Effector memory CD8-positive, alpha-beta T cell (primary cell): ENCODE measurements around the gene S100A10.
A peak's percentile ranks its signal among the peaks of the same experiment; 100 is the strongest.

Experiments used
- ATAC-seq: fragments of 150-1000 bp; cut with Tn5 transposase; replicated peaks from 2 replicates; pipeline ENCODE4 v1.10.0; 2021; ENCODE audit warnings: mild to moderate bottlenecking, moderate library complexity
- DNase-seq, 3 experiments: peaks; one replicate each; pipeline ENCODE4 v3.0.0; 2021
- H3K27ac Mint-ChIP-seq, 2 donors: one replicate each; pipeline ENCODE4 v1.8.0; 2022; ENCODE audit warnings: mild to moderate bottlenecking in 2 of 2, mixed read lengths in 2 of 2, moderate library complexity in 2 of 2
- H3K27me3 Mint-ChIP-seq, 2 donors: one replicate each; pipeline ENCODE4 v1.8.0; 2022; ENCODE audit warnings: mixed read lengths in 2 of 2
- H3K36me3 Mint-ChIP-seq: one replicate; pipeline ENCODE4 v1.8.0; 2022; ENCODE audit warnings: mild to moderate bottlenecking, moderate library complexity, mixed read lengths; ENCODE audit not compliant: insufficient read depth
- H3K4me1 Mint-ChIP-seq, 2 donors: one replicate each; pipeline ENCODE4 v1.8.0; 2022; ENCODE audit warnings: low read depth in 2 of 2, mixed read lengths in 2 of 2
- H3K4me3 Mint-ChIP-seq, 2 donors: one replicate each; pipeline ENCODE4 v1.8.0; 2022; ENCODE audit warnings: mild to moderate bottlenecking in 2 of 2, mixed read lengths in 2 of 2, moderate library complexity in 2 of 2
- H3K9me3 Mint-ChIP-seq, 2 donors: one replicate each; pipeline ENCODE4 v1.8.0; 2022; ENCODE audit warnings: mixed read lengths in 2 of 2
- total RNA-seq, 9 experiments: gene quantifications; one replicate each; lab custom pipeline; 2026; lab: John Stamatoyannopoulos, UW

S100A10 gene, protein sequence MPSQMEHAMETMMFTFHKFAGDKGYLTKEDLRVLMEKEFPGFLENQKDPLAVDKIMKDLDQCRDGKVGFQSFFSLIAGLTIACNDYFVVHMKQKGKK
- total RNA-seq, result 41.4 to 96.1 (median 72.6) reads per million in 9 experiments

DNA sequence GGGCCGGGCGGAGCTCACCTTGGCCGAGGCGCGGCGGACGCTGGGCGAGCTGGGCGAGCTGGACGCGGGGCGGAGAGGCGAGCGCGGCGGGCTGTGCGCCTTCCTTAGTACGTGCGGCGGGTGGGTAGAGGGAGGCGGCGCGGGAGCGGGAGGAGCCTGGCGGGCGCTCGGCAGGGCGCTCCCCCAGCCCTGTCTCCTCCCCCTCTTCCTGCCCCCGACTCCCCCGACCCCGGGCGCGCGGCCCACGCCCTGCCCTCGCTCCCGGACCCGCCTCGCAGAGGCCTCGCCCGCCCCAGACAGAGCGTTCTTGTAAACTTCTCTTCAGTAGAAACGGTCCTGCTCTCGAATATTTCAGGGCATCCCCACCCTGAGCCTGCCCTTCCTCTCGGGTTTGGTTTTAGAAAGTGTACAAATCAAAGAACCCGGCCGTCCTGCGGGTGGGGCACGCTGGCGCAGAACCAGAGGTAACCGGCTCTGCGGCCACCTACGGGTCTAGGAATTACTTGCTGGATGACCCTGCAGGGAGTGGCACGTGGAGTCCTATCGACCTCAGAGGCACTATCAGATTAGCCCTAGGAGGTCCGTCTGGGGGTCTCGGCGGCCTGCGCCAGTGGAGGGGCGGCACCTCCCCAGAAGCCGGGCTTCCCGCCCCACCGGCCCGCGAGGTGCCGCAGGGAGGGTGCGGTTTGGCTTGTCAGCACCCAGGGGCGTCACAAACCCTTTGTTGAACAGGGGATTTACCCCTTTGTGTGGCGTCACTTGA, at the start of gene S100A10:
Gene S100A10, minus strand, starts transcription at position 126 of the 763 bp plus-strand sequence. CDS start 7,629 bp downstream, outside the sequence.
- DNase-seq, result peak; percentile 73 to 79 (median 75)
- Mint-ChIP-seq H3K4me3 (peak within 1 kb of the TSS; percentile 97), H3K9me3 (no peaks in the 10 kb centered on the region), H3K27ac (peak within 1 kb of the TSS; percentile 95 to 98), H3K27me3 (no peaks in the 10 kb centered on the region), H3K4me1 (peaks cover 44 to 47% of the 10 kb centered on the region in 2 donors), H3K36me3 (peaks cover 46% of the 10 kb centered on the region)
- peak; percentile 71 for ATAC-seq

DNA sequence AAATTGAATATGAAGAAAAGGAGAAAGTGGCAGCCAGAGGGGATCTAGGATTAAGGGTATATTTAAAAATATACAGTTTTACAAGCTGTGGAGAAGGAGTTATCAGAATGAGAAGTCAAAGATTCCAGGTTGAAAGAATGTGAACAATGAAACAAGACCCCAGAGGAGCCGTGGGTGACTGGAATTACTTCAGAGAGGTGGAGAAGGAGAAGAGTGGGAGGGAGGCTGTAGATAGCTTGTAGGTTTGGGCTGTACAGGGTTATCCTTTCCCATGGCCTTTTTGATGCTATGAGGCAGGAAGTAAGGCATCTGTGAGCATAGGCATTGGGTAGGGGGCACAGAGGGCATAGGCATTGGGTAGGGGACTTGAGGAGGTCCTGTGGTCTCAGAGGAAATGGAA, 48.4 kb upstream of the S100A10 start:
- DNase-seq, result no peak
- H3K36me3 Mint-ChIP-seq, result no peaks in the 10 kb centered on the region
- no peak overlapping the region for H3K27ac Mint-ChIP-seq
- ATAC-seq, result no peak
- H3K9me3 Mint-ChIP-seq, result no peaks in the 10 kb centered on the region
- peaks cover 0 to 3% of the 10 kb centered on the region in 2 donors for H3K4me1 Mint-ChIP-seq
- H3K4me3 Mint-ChIP-seq, result no peak overlapping the region
- H3K27me3 Mint-ChIP-seq, result no peaks in the 10 kb centered on the region

DNA sequence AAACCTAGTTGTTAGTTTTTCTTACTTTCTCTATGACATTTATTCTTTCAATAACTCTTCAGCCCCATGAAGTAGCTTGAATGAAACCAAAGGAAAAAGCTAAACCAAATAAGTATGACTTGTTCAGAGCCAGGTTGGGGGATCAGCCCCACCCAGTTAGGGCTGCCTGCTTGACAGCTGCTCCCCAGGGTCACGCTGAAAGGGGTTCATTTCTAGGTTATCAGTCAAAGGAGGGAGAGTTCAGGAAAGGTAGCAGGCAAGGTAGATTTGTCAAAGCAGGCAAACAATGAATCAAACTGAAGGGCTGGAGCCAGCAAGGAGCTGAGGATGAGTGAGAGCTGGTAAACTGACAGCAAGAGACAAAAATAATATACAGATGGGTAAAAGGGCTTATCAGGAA, 46.2 kb upstream of the S100A10 start:
- Mint-ChIP-seq H3K36me3 (peaks cover 16% of the 10 kb centered on the region), H3K4me3 (no peak overlapping the region), H3K9me3 (no peaks in the 10 kb centered on the region), H3K4me1 (peaks cover 10 to 14% of the 10 kb centered on the region in 2 donors), H3K27me3 (no peaks in the 10 kb centered on the region), H3K27ac (no peak overlapping the region)
- no peak for DNase-seq
- ATAC-seq, result no peak

DNA sequence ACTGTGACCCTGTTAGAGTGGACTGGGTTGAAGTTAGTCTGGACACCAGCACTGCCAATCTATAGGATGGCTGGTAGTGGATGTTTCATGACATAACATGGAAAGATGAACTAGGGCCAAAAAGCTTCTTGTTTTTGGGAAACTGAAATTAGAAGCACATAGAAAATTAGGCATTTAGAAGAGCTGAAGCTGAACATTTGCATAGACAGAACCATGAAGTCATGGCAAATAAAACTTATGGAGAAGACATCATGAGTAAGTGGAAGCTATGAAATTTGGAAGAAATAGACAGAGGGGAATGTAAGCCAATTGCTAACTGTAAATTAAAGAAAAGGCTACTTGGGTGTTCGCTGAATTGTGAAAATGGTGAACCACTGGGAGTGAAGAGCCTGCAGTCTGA, 45.8 kb upstream of the S100A10 start:
- ATAC-seq (no peak), DNase-seq (no peak)
- H3K4me3 Mint-ChIP-seq, result no peak overlapping the region
- H3K36me3 Mint-ChIP-seq, result peaks cover 20% of the 10 kb centered on the region
- no peaks in the 10 kb centered on the region for H3K27me3 Mint-ChIP-seq
- H3K27ac Mint-ChIP-seq, result no peak overlapping the region
- no peaks in the 10 kb centered on the region for H3K9me3 Mint-ChIP-seq
- peaks cover 15% of the 10 kb centered on the region in 2 donors for H3K4me1 Mint-ChIP-seq

DNA sequence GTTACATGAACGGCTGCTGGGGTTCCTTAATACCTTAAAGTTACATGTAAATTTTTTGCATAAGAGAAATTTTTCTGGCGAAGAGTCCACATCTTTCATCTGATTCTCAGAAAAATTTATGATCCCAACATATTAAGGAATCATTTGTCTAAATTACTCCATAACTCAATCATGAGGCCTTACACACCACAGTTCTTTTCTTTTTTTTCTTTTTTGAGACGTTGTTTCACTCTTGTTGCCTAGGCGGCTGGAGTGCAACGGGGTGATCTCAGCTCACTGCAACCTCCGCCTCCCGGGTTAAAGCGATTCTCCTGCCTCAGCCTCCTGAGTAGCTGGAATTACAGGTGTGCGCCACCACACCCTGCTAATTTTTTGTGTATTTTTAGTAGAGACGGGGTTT, 45.2 kb upstream of the S100A10 start:
- H3K4me3 Mint-ChIP-seq, result no peak overlapping the region
- H3K36me3 Mint-ChIP-seq, result peaks cover 26% of the 10 kb centered on the region
- H3K27ac Mint-ChIP-seq, result no peak overlapping the region
- no peaks in the 10 kb centered on the region for H3K9me3 Mint-ChIP-seq
- H3K27me3 Mint-ChIP-seq, result no peaks in the 10 kb centered on the region
- peaks cover 15 to 19% of the 10 kb centered on the region in 2 donors for H3K4me1 Mint-ChIP-seq
- ATAC-seq, result no peak
- no peak for DNase-seq

DNA sequence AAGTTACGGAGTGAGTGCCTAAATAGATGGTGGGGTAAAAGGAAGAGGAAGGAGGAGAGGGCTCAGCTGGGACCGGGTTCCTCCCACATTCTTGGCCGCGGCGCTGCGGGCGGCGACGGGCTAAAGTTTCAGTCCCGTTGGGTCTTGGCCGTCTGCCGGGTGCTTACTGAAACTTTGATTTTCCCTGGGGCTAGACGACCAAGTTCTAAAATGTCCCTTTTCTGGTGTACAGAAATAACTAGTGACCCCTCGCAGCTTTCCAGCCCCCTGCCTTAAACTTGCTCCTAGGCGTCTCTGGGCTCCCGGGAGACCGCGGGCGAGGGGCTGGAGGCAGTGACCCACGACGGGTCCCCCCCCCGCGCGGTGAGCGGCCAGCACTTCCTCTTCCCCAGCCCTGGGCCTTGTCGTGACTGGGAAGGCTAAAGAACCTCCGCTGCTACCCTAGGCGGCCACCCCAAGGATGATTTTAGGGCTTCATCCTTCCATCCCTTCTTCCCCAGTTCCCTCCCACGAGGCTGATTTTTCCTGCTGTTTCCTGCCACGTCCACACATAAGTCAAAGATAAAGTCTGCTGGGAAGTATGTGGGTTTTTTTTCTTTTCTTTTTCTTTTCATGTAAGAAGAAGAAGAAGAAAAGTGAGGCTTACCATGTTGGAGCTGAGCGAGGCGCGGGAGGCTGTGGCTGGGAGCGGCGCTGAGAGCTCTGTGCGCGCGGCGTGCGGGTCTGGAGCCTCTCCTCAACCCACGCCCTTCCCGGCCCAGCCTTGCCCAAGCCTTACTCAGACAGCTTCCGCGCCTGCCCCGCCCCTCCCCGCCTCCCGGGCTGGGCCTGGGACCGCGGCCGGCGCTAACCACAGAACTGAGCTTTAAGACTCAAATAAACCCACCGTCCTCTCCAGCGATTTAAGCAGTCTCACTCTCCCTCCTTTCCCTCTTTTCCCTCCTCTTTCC, 42.9 kb upstream of the S100A10 start, which contains the start of gene S100A11:
Gene S100A11, minus strand, starts transcription at position 738 of the 950 bp plus-strand sequence. Its CDS starts 89 bp downstream, at position 649.
- Mint-ChIP-seq H3K4me3 (peak within 1 kb of the TSS; percentile 87 to 89), H3K27ac (peak within 1 kb of the TSS; percentile 97), H3K4me1 (peaks cover 21 to 27% of the 10 kb centered on the region in 2 donors), H3K27me3 (no peaks in the 10 kb centered on the region), H3K36me3 (peaks cover 42% of the 10 kb centered on the region), H3K9me3 (no peaks in the 10 kb centered on the region)
- ATAC-seq (peak; percentile 53), DNase-seq (peak; percentile 40 to 47 (median 44))

DNA sequence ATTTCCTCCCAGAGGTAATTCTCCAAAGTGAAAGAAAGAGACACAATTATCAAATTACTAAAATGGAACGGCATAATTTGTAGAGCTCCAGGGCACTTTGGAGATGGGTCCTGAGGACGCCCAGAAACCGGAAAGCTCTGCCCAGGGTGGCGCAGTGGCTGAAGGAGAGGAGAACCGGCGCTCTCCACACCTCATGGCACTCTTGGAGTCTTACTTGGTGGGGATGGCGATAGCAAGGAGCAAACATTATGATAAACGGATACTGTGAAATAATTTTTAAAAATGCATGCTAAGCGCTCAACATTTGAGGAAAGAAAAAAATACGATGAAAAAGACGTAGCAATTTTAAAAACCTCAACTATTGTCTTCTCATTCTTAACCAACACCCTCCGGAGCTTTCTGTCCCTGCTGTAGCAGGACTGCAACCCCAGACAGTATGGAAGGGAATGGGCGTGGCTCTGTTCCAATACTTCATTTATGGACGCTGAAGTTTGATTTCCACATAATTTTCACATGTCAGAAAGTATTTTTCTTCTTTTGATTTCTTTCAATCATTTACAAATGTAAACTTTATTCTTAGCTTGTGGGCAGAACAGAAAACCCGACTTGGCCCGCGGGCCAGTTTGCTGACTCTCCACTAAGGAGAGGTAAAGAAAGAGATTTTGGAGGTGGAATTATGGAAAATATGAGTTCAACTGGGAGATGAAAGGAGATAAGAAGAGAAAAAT, 42.0 kb upstream of the S100A10 start:
- peaks cover 21 to 28% of the 10 kb centered on the region in 2 donors for H3K4me1 Mint-ChIP-seq
- no peak for DNase-seq
- ATAC-seq, result peak; percentile 12
- peaks cover 49% of the 10 kb centered on the region for H3K36me3 Mint-ChIP-seq
- H3K4me3 Mint-ChIP-seq, result peak overlapping the region; percentile 87 to 89
- H3K27me3 Mint-ChIP-seq, result no peaks in the 10 kb centered on the region
- H3K27ac Mint-ChIP-seq, result peak overlapping the region; percentile 97
- no peaks in the 10 kb centered on the region for H3K9me3 Mint-ChIP-seq

DNA sequence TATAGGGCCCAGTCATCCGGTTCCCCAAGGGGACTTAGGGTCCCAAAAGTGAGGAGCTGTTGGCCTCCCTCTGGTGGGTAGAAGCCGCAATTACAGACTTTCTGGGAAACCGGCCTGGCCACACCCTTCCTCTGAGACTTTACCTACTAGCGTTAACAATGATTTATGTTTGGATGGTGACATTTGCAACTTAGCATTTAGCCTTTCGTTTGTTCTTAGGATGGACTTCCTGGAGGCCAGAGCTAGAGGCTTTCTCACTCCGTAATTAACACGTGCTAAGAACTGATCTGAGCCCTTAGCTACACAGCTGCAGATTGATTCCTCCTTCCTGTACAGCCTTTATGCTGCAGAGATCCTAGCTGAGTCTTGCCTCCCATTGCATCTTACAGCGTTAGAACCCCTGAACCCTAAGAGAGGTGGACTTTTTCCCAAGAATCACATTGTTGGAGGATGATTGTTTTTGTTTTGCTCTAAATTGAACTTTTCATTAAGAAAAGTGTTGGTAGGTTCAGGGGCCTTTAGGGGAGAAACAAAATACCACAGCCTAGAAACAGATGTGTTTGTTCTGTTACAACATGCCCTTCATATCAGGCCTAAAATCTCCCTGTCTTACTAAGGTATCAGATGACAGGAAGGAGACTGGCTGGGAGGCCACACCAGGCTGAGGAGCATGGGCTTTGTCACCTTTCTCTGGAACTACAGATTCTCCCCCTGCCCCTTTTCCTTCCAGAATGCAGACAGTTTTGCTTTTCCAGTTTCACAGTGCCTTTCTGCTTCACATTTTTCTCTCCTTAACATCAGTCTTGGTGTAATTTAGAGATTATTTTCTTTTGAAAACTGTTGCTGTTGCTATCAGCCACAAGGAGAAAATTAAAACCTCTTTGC, 41.2 kb upstream of the S100A10 start:
- DNase-seq (peak; percentile 43 to 63 (median 46)), ATAC-seq (peak; percentile 86)
- H3K4me1 Mint-ChIP-seq, result peaks cover 21 to 30% of the 10 kb centered on the region in 2 donors
- H3K4me3 Mint-ChIP-seq, result peak overlapping the region; percentile 87 to 89
- H3K9me3 Mint-ChIP-seq, result no peaks in the 10 kb centered on the region
- H3K36me3 Mint-ChIP-seq, result peaks cover 55% of the 10 kb centered on the region
- H3K27ac Mint-ChIP-seq, result peak overlapping the region; percentile 97
- H3K27me3 Mint-ChIP-seq, result no peaks in the 10 kb centered on the region

DNA sequence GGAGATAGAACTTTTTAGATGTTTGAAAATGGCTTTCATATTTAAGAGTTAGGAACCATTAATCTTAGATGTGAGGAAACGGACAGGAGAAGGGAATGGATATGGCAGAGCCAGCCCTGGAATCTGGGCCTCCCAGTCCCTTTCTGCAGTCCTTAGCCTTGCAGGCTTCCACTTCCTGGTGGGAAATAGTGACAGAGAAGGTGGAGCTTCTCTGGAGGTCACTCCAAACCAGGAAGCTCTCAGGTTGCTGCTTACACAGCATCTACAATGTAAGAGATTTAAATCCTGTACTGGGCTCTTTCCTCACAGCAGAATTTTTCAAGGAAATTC, 40.6 kb upstream of the S100A10 start:
- peaks cover 21 to 32% of the 10 kb centered on the region in 2 donors for H3K4me1 Mint-ChIP-seq
- DNase-seq (peak in 1 of 3 experiments; percentile 5), ATAC-seq (no peak)
- peaks cover 55% of the 10 kb centered on the region for H3K36me3 Mint-ChIP-seq
- H3K4me3 Mint-ChIP-seq, result peak overlapping the region; percentile 87 to 89
- no peaks in the 10 kb centered on the region for H3K27me3 Mint-ChIP-seq
- no peaks in the 10 kb centered on the region for H3K9me3 Mint-ChIP-seq
- H3K27ac Mint-ChIP-seq, result peak overlapping the region; percentile 97

DNA sequence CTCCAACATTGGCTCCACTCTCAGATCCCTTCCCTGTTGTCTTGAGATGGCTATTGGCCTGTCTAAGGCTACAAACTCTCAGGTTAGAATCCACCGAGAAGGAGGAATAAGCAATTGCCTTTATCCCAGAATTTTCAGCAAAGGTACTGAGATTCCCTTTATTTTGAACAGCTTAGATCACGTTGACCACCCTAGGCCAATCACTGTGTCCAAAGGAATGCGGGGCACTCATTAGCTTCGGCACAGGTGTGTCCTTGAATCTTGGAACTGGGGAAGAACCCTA, 36.2 kb upstream of the S100A10 start:
- ATAC-seq (no peak), DNase-seq (no peak)
- Mint-ChIP-seq H3K36me3 (peaks cover 40% of the 10 kb centered on the region), H3K4me3 (no peak overlapping the region), H3K4me1 (peaks cover 9 to 24% of the 10 kb centered on the region in 2 donors), H3K9me3 (no peaks in the 10 kb centered on the region), H3K27me3 (no peaks in the 10 kb centered on the region), H3K27ac (peak overlapping the region in 1 of 2 donors; percentile 23)

DNA sequence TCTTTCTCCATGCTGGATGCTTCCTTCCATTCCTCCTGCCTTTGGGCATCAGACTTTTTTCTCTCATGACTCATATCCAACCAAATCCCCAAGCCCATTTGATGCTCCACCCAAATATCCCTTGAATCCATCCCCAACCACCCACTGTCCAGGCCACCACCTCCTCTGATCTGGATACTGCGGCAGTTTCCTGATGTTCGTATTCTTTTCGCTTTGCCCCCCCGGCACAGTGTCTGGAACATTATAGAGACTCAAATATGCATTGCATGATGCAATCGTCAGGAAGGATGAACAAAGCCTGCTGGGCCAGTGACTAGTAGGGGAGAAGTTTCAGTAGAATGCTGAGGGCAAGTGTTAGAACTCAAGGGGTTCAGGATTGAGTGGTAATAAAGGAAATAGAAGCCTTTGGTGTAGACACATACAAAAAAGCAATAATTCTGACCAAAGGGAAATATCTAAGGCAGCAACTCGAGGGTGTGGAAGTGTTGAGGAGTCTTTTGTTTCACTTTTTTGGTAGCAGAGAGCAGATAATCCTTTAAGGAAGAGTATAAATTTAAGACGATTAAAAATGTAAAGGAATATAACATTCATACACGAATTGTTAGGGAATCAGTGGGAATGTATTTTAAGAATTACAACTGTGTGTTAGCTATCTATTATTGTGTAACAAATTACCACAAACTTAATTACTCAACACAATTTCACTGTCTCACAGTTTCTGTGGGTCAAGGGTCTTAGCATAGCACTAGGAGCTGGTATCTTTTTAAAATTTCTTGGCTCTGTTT, 35.7 kb upstream of the S100A10 start:
- no peaks in the 10 kb centered on the region for H3K27me3 Mint-ChIP-seq
- peaks cover 5 to 19% of the 10 kb centered on the region in 2 donors for H3K4me1 Mint-ChIP-seq
- ATAC-seq, result no peak
- DNase-seq, result no peak
- no peak overlapping the region for H3K4me3 Mint-ChIP-seq
- peak overlapping the region; percentile 23 to 36 for H3K27ac Mint-ChIP-seq
- peaks cover 34% of the 10 kb centered on the region for H3K36me3 Mint-ChIP-seq
- no peaks in the 10 kb centered on the region for H3K9me3 Mint-ChIP-seq

DNA sequence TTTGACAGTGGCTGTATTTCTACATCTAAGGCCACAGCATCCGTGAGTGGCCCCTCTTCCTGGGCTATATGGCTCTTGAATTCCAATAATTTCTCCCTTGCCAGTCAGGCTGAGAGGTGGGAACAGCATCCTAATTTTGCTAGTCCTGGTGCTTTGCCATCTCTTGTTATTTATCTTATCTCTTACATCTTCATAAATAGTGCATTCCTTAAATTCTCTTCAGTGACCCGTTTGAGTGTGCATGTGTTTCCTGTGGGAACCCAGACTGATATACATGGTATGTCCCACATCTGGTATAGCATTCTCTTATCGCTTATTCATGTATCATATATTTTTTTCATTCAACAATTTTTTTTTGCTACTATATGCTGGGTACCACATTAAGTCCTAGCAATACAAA, 33.2 kb upstream of the S100A10 start:
- ATAC-seq (no peak), DNase-seq (no peak)
- H3K27ac Mint-ChIP-seq, result no peak overlapping the region
- H3K27me3 Mint-ChIP-seq, result peaks cover 0 to 19% of the 10 kb centered on the region in 2 donors
- peaks cover 0 to 8% of the 10 kb centered on the region in 2 donors for H3K4me1 Mint-ChIP-seq
- no peaks in the 10 kb centered on the region for H3K9me3 Mint-ChIP-seq
- H3K4me3 Mint-ChIP-seq, result no peak overlapping the region
- peaks cover 14% of the 10 kb centered on the region for H3K36me3 Mint-ChIP-seq
